ENCODE measurements around the gene KRTAP10-10.
"Not testable (repeated sequence)": the region's sequence is repeated elsewhere in the genome, so short reads cannot be mapped to it uniquely, and the experiment has no call there.

Gene KRTAP10-10

GRCh38 chr21:44653656-44654575 is 16.8 kb downstream of the KRTAP10-10 start:
- DNase-seq = peak; percentile 46

GRCh38 chr21:44654576-44655175 is 17.5 kb downstream of the KRTAP10-10 start, which contains the start of gene KRTAP12-4:
Gene KRTAP12-4, minus strand, starts transcription at chr21:44654659. Its CDS starts 45 bp downstream, at chr21:44654614.
- DNase-seq = no peak

- no peak for DNase-seq
Observed at GRCh38 chr21:44656868-44657267, 19.7 kb downstream of the KRTAP10-10 start.

GRCh38 chr21:44657635-44658540 is 20.7 kb downstream of the KRTAP10-10 start, which contains the start of gene KRTAP12-3:
Gene KRTAP12-3, plus strand, starts transcription at chr21:44657932. Its CDS starts 48 bp downstream, at chr21:44657980.
- no peak for DNase-seq

GRCh38 chr21:44658541-44658910 is 21.4 kb downstream of the KRTAP10-10 start:
- DNase-seq = no peak

- no peak for DNase-seq
Observed at GRCh38 chr21:44658913-44659595, 21.9 kb downstream of the KRTAP10-10 start.

GRCh38 chr21:44661567-44661966 is 24.4 kb downstream of the KRTAP10-10 start:
- DNase-seq = not testable (repeated sequence)

GRCh38 chr21:44664691-44665090 is 27.5 kb downstream of the KRTAP10-10 start:
- DNase-seq = no peak

GRCh38 chr21:44666401-44667320 is 29.5 kb downstream of the KRTAP10-10 start, which contains the start of gene KRTAP12-2:
Gene KRTAP12-2, minus strand, starts transcription at chr21:44666927. Its CDS starts 41 bp downstream, at chr21:44666886.
- DNase-seq = peak; percentile 69

- no peak for DNase-seq
Observed at GRCh38 chr21:44667612-44668011, 30.5 kb downstream of the KRTAP10-10 start.

- DNase-seq = no peak
Observed at GRCh38 chr21:44670642-44671432, 33.7 kb downstream of the KRTAP10-10 start.

GRCh38 chr21:44671911-44672310 is 34.8 kb downstream of the KRTAP10-10 start:
- no peak for DNase-seq

GRCh38 chr21:44677881-44678280 is 40.7 kb downstream of the KRTAP10-10 start:
- no peak for DNase-seq

- DNase-seq = no peak
Observed at GRCh38 chr21:44681152-44681551, 44.0 kb downstream of the KRTAP10-10 start.

- peak; percentile 92 for DNase-seq
Observed at GRCh38 chr21:44681861-44682579, 44.9 kb downstream of the KRTAP10-10 start, which contains the start of gene KRTAP12-1. Gene KRTAP12-1, minus strand, starts transcription at chr21:44682163. Its CDS starts 40 bp downstream, at chr21:44682123.

- no peak for DNase-seq
Observed at GRCh38 chr21:44682580-44683151, 45.5 kb downstream of the KRTAP10-10 start.

- no peak for DNase-seq
Observed at GRCh38 chr21:44684077-44684476, 46.9 kb downstream of the KRTAP10-10 start.

GRCh38 chr21:44684483-44684882 is 47.3 kb downstream of the KRTAP10-10 start:
- DNase-seq = no peak

- DNase-seq = not testable (repeated sequence)
Observed at GRCh38 chr21:44685050-44685449, 47.9 kb downstream of the KRTAP10-10 start.
